OCI-LY7 (cell line): ENCODE measurements around the gene G6PC3. TPM values are rescaled to one million over a fixed set of nuclear protein-coding genes. Genes with fewer than 3 reads are reported as not detected.

Source experiments
- BruUV-seq: library from RNA; stranded (reverse); fragments of 400-500 nt; replicated peaks from 2 replicates; lab custom pipeline; 2021; lab: Mats Ljungman, UMichigan
- CTCF ChIA-PET: fragments of 300-600 bp; sonication (Branson Sonifier 250); formaldehyde crosslinking; loops from one replicate; lab custom pipeline; 2022; ENCODE audit warnings: antibody characterized with exemption; ENCODE audit not compliant: unreplicated experiment; lab: Charles Lee
- POLR2A ChIA-PET: fragments of 300-600 bp; sonication (Branson Sonifier 250); formaldehyde crosslinking; loops from one replicate; lab custom pipeline; 2022; ENCODE audit warnings: antibody characterized with exemption; lab: Charles Lee
- DNase-seq: peaks from one replicate; pipeline ENCODE4 v3.0.0-alpha.2; 2015; ENCODE audit warnings: low spot score
- H2AFZ ChIP-seq: fragments of 200-600 bp; sonication (generic), shearing (Covaris generic); 2 replicates; pipeline ENCODE4 v1.6.1; 2014; ENCODE audit warnings: mild to moderate bottlenecking, antibody characterized with exemption, low read length, moderate library complexity
- H3K27ac ChIP-seq: fragments of 200-600 bp; sonication (generic); 2 replicates; pipeline ENCODE4 v1.5.1; 2014; ENCODE audit warnings: mixed run types, low read depth, mild to moderate bottlenecking, moderate library complexity, low read length, inconsistent platforms; ENCODE audit not compliant: poor library complexity, severe bottlenecking
- H3K36me3 ChIP-seq: fragments of 200-600 bp; sonication (generic); 2 replicates; pipeline ENCODE4 v1.6.1; 2014; ENCODE audit warnings: mild to moderate bottlenecking, antibody characterized with exemption, low read length, moderate library complexity, mixed read lengths; ENCODE audit not compliant: insufficient read depth
- H3K4me1 ChIP-seq: fragments of 200-600 bp; sonication (generic); 2 replicates; pipeline ENCODE4 v1.5.1; 2014; ENCODE audit warnings: mild to moderate bottlenecking, low read length; ENCODE audit not compliant: insufficient read depth, poor library complexity, severe bottlenecking
- H3K4me2 ChIP-seq: fragments of 200-600 bp; sonication (generic); 2 replicates; pipeline ENCODE4 v1.6.1; 2014; ENCODE audit warnings: mild to moderate bottlenecking, low read length
- H3K4me3 ChIP-seq: fragments of 200-600 bp; sonication (generic); 2 replicates; pipeline ENCODE4 v1.5.1; 2014; ENCODE audit warnings: mild to moderate bottlenecking, low read depth, low read length; ENCODE audit not compliant: poor library complexity, severe bottlenecking
- H3K79me2 ChIP-seq: fragments of 200-600 bp; sonication (generic); 2 replicates; pipeline ENCODE4 v1.6.1; 2016; ENCODE audit warnings: low read depth, mild to moderate bottlenecking, low read length, moderate library complexity, mixed read lengths; ENCODE audit not compliant: insufficient read depth
- H3K9me2 ChIP-seq: fragments of 200-600 bp; sonication (generic); 2 replicates; pipeline ENCODE4 v1.6.1; 2016; ENCODE audit warnings: mild to moderate bottlenecking, low read length, mixed read lengths; ENCODE audit not compliant: insufficient read depth
- H3K9me3 ChIP-seq: fragments of 200-600 bp; sonication (generic); 2 replicates; pipeline ENCODE4 v1.6.1; 2014; ENCODE audit warnings: mild to moderate bottlenecking, mixed run types, low read length, mixed read lengths
- H4K20me1 ChIP-seq: fragments of 200-600 bp; sonication (generic); 2 replicates; pipeline ENCODE4 v1.6.1; 2014; ENCODE audit warnings: mild to moderate bottlenecking, antibody characterized with exemption, low read length, moderate library complexity, mixed read lengths; ENCODE audit not compliant: insufficient read depth
- CTCF ChIP-seq: fragments of 200-600 bp; sonication (generic); conservative IDR thresholded peaks from 2 replicates; pipeline ENCODE4 v1.5.1; 2014; ENCODE audit warnings: mild to moderate bottlenecking, antibody characterized with exemption, low read length, moderate library complexity, mixed read lengths
- EZH2phosphoT487 ChIP-seq: fragments of 200-600 bp; sonication (generic); IDR thresholded peaks from 2 replicates; pipeline ENCODE4 v1.6.1; 2018; ENCODE audit warnings: low read depth, borderline replicate concordance, mild to moderate bottlenecking, mixed run types, antibody characterized with exemption, low read length, moderate library complexity, mixed read lengths
- intact Hi-C: fragments of 100-400 bp; cut with micrococcal nuclease; formaldehyde crosslinking; loops from one replicate; pipeline ENCODE4 v1.10.0; 2022; ENCODE audit not compliant: unreplicated experiment
- total RNA-seq, 2 experiments: library from RNA; depleted of rRNA in 1 of 2; stranded (reverse); fragments of >200 nt in 1 of 2; shearing (Covaris generic) in 1 of 2; gene quantifications; 2 replicates each; pipeline ENCODE4 v1.2.3, GENCODE V29; 2014 to 2022

G6PC3 gene
- total RNA-seq, 2 experiments from 2014 or later: 20.6 to 46.1 TPM

GRCh38 chr17:44075598-44076293, 5.2 kb downstream of the G6PC3 start:
- no peak overlapping the region for H3K4me3 ChIP-seq
- no peak for TF ChIP-seq CTCF
- no peak for TF ChIP-seq EZH2phosphoT487
- no peak for DNase-seq
- no peak overlapping the region for H3K27ac ChIP-seq
- H3K36me3 ChIP-seq: peaks cover 34% of the 10 kb centered on the region
- no TSS peak for BruUV-seq
- no peaks in the 10 kb centered on the region for H3K9me2 ChIP-seq
- H3K9me3 ChIP-seq: no peaks in the 10 kb centered on the region
- ChIA-PET POLR2A (interaction anchor here (0.5 kb wide), 1 partner anchor 30 kb away, joined by 3 read pairs; no protein-coding TSS in a partner anchor), CTCF (no interaction called here)
- intact Hi-C loops: loop anchor here (10.0 kb wide), 1 partner anchor 249 kb away; the partner anchor contains the start of gene SLC25A39
- H3K4me1 ChIP-seq: peaks cover 17% of the 10 kb centered on the region
- H4K20me1 ChIP-seq: no peaks in the 10 kb centered on the region
- H2AFZ ChIP-seq: no peak overlapping the region
- H3K4me2 ChIP-seq: no peak overlapping the region
- H3K79me2 ChIP-seq: peaks cover 11% of the 10 kb centered on the region

- H3K9me2 ChIP-seq: no peaks in the 10 kb centered on the region
- no peaks in the 10 kb centered on the region for H4K20me1 ChIP-seq
- DNase-seq: no peak
- H3K4me3 ChIP-seq: no peak overlapping the region
- intact Hi-C loops: loop anchor here (10.0 kb wide), 1 partner anchor 248 kb away; the partner anchor contains the start of gene SLC25A39
- TF ChIP-seq CTCF: no peak
- no peak for TF ChIP-seq EZH2phosphoT487
- H3K36me3 ChIP-seq: peaks cover 34% of the 10 kb centered on the region
- peaks cover 2% of the 10 kb centered on the region for H3K79me2 ChIP-seq
- H3K9me3 ChIP-seq: no peaks in the 10 kb centered on the region
- CTCF ChIA-PET: no interaction called here
- POLR2A ChIA-PET: interaction anchor here (0.6 kb wide), 1 partner anchor 50 kb away, joined by 3 read pairs; no protein-coding TSS in a partner anchor
- no peak overlapping the region for H2AFZ ChIP-seq
- peaks cover 8% of the 10 kb centered on the region for H3K4me1 ChIP-seq
- no peak overlapping the region for H3K4me2 ChIP-seq
- no TSS peak for BruUV-seq
- H3K27ac ChIP-seq: no peak overlapping the region
Observed at GRCh38 chr17:44076716-44077594, 6.4 kb downstream of the G6PC3 start.
